CD8-positive, alpha-beta memory T cell (primary cell): ENCODE data around the gene ZNF738. TPM values are rescaled to one million over a fixed set of nuclear protein-coding genes. Genes with fewer than 3 reads are reported as not detected.
"Not testable (repeated sequence)": the region's sequence is repeated elsewhere in the genome, so short reads cannot be mapped to it uniquely, and the experiment has no call there.

Experiments used
- CTCF ChIA-PET: fragments of 350-600 bp; sonication (Branson Sonifier 250); formaldehyde crosslinking; loops from one replicate; lab custom pipeline; 2021; ENCODE audit warnings: antibody characterized with exemption; lab: Charles Lee
- POLR2A ChIA-PET: fragments of 350-600 bp; sonication (Branson Sonifier 250); formaldehyde crosslinking; loops from one replicate; lab custom pipeline; 2021; ENCODE audit warnings: antibody characterized with exemption; lab: Charles Lee
- DNase-seq, 5 donors: peaks; one replicate each; pipeline versions ENCODE4 v3.0.0 to v3.0.0-alpha.2; 2020 to 2022; ENCODE audit warnings: mixed read lengths in 1 of 5
- H3K27ac ChIP-seq: one replicate; pipeline ENCODE4 v1.7.0; 2013; ENCODE audit warnings: low read depth, mild to moderate bottlenecking, low read length, moderate library complexity
- H3K27me3 ChIP-seq: 2 replicates; pipeline ENCODE4 v1.7.0; 2013; ENCODE audit warnings: low read length, mild to moderate bottlenecking; ENCODE audit not compliant: insufficient read depth, poor library complexity, severe bottlenecking
- H3K36me3 ChIP-seq: 2 replicates; pipeline ENCODE4 v1.7.0; 2013; ENCODE audit warnings: mild to moderate bottlenecking, low read length, moderate library complexity; ENCODE audit not compliant: insufficient read depth
- H3K4me1 ChIP-seq: 2 replicates; pipeline ENCODE4 v1.7.0; 2013; ENCODE audit warnings: mild to moderate bottlenecking, low read length, moderate library complexity; ENCODE audit not compliant: insufficient read depth
- H3K4me3 ChIP-seq: 2 replicates; pipeline ENCODE4 v1.7.0; 2013; ENCODE audit warnings: mild to moderate bottlenecking, low read length
- H3K9me3 ChIP-seq: 2 replicates; pipeline ENCODE4 v1.7.0; 2013; ENCODE audit warnings: mild to moderate bottlenecking, low read length
- H3K27ac Mint-ChIP-seq, 8 donors: one replicate each; pipeline ENCODE4 v1.8.0; 2020 to 2021; ENCODE audit warnings: mixed read lengths in 8 of 8, mild to moderate bottlenecking in 6 of 8, inconsistent platforms in 3 of 8, moderate library complexity in 3 of 8
- H3K27me3 Mint-ChIP-seq, 2 donors: one replicate each; pipeline ENCODE4 v1.8.0; 2020 to 2021; ENCODE audit warnings: mixed read lengths in 2 of 2, mild to moderate bottlenecking in 1 of 2, moderate library complexity in 1 of 2
- H3K36me3 Mint-ChIP-seq, 3 donors: one replicate each; pipeline ENCODE4 v1.8.0; 2020 to 2021; ENCODE audit warnings: mixed read lengths in 3 of 3, inconsistent platforms in 1 of 3, mild to moderate bottlenecking in 1 of 3
- H3K4me1 Mint-ChIP-seq, 3 donors: one replicate each; pipeline ENCODE4 v1.8.0; 2020 to 2021; ENCODE audit warnings: mixed read lengths in 3 of 3, inconsistent platforms in 1 of 3, mild to moderate bottlenecking in 1 of 3
- H3K4me3 Mint-ChIP-seq, 7 donors: one replicate each; pipeline ENCODE4 v1.8.0; 2020 to 2021; ENCODE audit warnings: mixed read lengths in 7 of 7, mild to moderate bottlenecking in 6 of 7, moderate library complexity in 4 of 7, inconsistent platforms in 2 of 7
- H3K9me3 Mint-ChIP-seq, 5 donors: one replicate each; pipeline ENCODE4 v1.8.0; 2020 to 2022; ENCODE audit warnings: mixed read lengths in 5 of 5, mild to moderate bottlenecking in 3 of 5, moderate library complexity in 2 of 5, inconsistent platforms in 1 of 5
- polyA plus RNA-seq: library from polyadenylated mRNA; unstranded; fragments of 300-500 nt; fragmentation: Illumina TruSeq; gene quantifications from one replicate; pipeline ENCODE4 v1.2.3, GENCODE V29; 2021
- total RNA-seq, 2 experiments: library from RNA; stranded (reverse); gene quantifications; one replicate each; pipeline ENCODE4 v1.2.3, GENCODE V29; 2021

ZNF738 gene
- total and polyA plus RNA-seq, 3 experiments from 2014 or later, result 4.2 to 8.4 (median 8.3) TPM

- no peak overlapping the region for H3K4me3 ChIP-seq
- H3K36me3 ChIP-seq, result peaks cover 4% of the 10 kb centered on the region
- peaks cover 14 to 59% (median 15%) of the 10 kb centered on the region in 3 donors for H3K36me3 Mint-ChIP-seq
- no peak overlapping the region for H3K27ac ChIP-seq
- H3K27me3 ChIP-seq, result no peaks in the 10 kb centered on the region
- H3K9me3 Mint-ChIP-seq, result peaks cover 0 to 6% (median 0%) of the 10 kb centered on the region in 5 donors
- CTCF ChIA-PET, result no interaction called here
- H3K27me3 Mint-ChIP-seq, result no peaks in the 10 kb centered on the region
- H3K4me3 Mint-ChIP-seq, result peak overlapping the region; percentile 23 to 86 (median 53)
- POLR2A ChIA-PET, result no interaction called here
- H3K4me1 ChIP-seq, result peaks cover 15% of the 10 kb centered on the region
- peak overlapping the region in 1 of 8 donors; percentile 68 for H3K27ac Mint-ChIP-seq
- no peaks in the 10 kb centered on the region for H3K9me3 ChIP-seq
- peaks cover 66 to 83% (median 77%) of the 10 kb centered on the region in 3 donors for H3K4me1 Mint-ChIP-seq
- no peak for DNase-seq
Observed at GRCh38 chr19:21326169-21326568, 32.6 kb upstream of the ZNF738 start.

- CTCF ChIA-PET, result interaction anchor here (1.2 to 2.0 kb wide), 4 partner anchors 11 to 178 kb away, joined by 4 to 7 read pairs (median 6); partner anchors contain the start of genes ZNF429 and ZNF738
- H3K36me3 ChIP-seq, result peaks cover 4% of the 10 kb centered on the region
- POLR2A ChIA-PET, result interaction anchor here (1.3 to 1.9 kb wide), 6 partner anchors 30 to 904 kb away, joined by 6 to 22 read pairs (median 10); partner anchors contain the start of genes ZNF429, ZNF43, ZNF430 and ZNF493
- DNase-seq, result no peak
- H3K27ac ChIP-seq, result peak overlapping the region; percentile 96
- H3K4me3 ChIP-seq, result peak overlapping the region; percentile 88
- Mint-ChIP-seq H3K36me3 (peaks cover 13 to 49% (median 15%) of the 10 kb centered on the region in 3 donors), H3K4me3 (peak overlapping the region; percentile 95 to 99 (median 98)), H3K9me3 (peaks cover 0 to 6% (median 0%) of the 10 kb centered on the region in 5 donors), H3K27ac (peak overlapping the region; percentile 97 to 99 (median 98)), H3K4me1 (peaks cover 46 to 61% (median 56%) of the 10 kb centered on the region in 3 donors), H3K27me3 (no peaks in the 10 kb centered on the region)
- peaks cover 15% of the 10 kb centered on the region for H3K4me1 ChIP-seq
- no peaks in the 10 kb centered on the region for H3K27me3 ChIP-seq
- no peaks in the 10 kb centered on the region for H3K9me3 ChIP-seq
Observed at GRCh38 chr19:21328406-21328805, 30.4 kb upstream of the ZNF738 start.

GRCh38 chr19:21328885-21329605 is 29.8 kb upstream of the ZNF738 start, which contains the start of gene ZNF708:
Gene ZNF708, minus strand, starts transcription at chr19:21329410. Its CDS starts 198 bp downstream, at chr19:21329212.
- Mint-ChIP-seq H3K9me3 (peaks cover 0 to 8% (median 2%) of the 10 kb centered on the region in 5 donors), H3K36me3 (peaks cover 13 to 47% (median 15%) of the 10 kb centered on the region in 3 donors)

GRCh38 chr19:21335721-21336120 is 23.1 kb upstream of the ZNF738 start:
- POLR2A ChIA-PET, result no interaction called here
- no peaks in the 10 kb centered on the region for H3K27me3 ChIP-seq
- CTCF ChIA-PET, result interaction anchor here (0.6 kb wide), 1 partner anchor 33 kb away, joined by 3 read pairs; no protein-coding TSS in a partner anchor
- peaks cover 11% of the 10 kb centered on the region for H3K9me3 ChIP-seq
- Mint-ChIP-seq H3K36me3 (peaks cover 0 to 13% (median 2%) of the 10 kb centered on the region in 3 donors), H3K27me3 (no peaks in the 10 kb centered on the region), H3K4me3 (no peak overlapping the region), H3K27ac (peak overlapping the region in 1 of 8 donors; percentile 77), H3K9me3 (peaks cover 24 to 59% (median 42%) of the 10 kb centered on the region in 5 donors), H3K4me1 (peaks cover 0 to 1% (median 0%) of the 10 kb centered on the region in 3 donors)
- H3K36me3 ChIP-seq, result no peaks in the 10 kb centered on the region
- no peak overlapping the region for H3K27ac ChIP-seq
- no peak for DNase-seq
- no peak overlapping the region for H3K4me3 ChIP-seq
- no peaks in the 10 kb centered on the region for H3K4me1 ChIP-seq

More at GRCh38 chr19:21328885-21329605, 29.8 kb upstream of the ZNF738 start, which contains the start of gene ZNF708:
- peaks cover 15% of the 10 kb centered on the region for H3K4me1 ChIP-seq
- H3K4me3 ChIP-seq, result peak within 1 kb of the TSS; percentile 88
- peak; percentile 60 to 82 (median 75) for DNase-seq
- no peaks in the 10 kb centered on the region for H3K27me3 ChIP-seq
- Mint-ChIP-seq H3K4me3 (peak within 1 kb of the TSS; percentile 95 to 99 (median 98)), H3K4me1 (peaks cover 44 to 55% (median 50%) of the 10 kb centered on the region in 3 donors), H3K27ac (peak within 1 kb of the TSS; percentile 97 to 99 (median 98)), H3K27me3 (no peaks in the 10 kb centered on the region)
- H3K27ac ChIP-seq, result peak within 1 kb of the TSS; percentile 96
- POLR2A ChIA-PET, result interaction anchor here (1.3 to 1.9 kb wide), 6 partner anchors 30 to 905 kb away, joined by 6 to 22 read pairs (median 10); partner anchors contain the start of genes ZNF429, ZNF43, ZNF430 and ZNF493
- CTCF ChIA-PET, result interaction anchor here (0.9 to 2.0 kb wide), 6 partner anchors 12 to 177 kb away, joined by 3 to 7 read pairs (median 6); partner anchors contain the start of genes ZNF429, ZNF493 and ZNF738
- no peaks in the 10 kb centered on the region for H3K9me3 ChIP-seq
- peaks cover 4% of the 10 kb centered on the region for H3K36me3 ChIP-seq

- H3K27ac Mint-ChIP-seq, CTCF ChIA-PET, POLR2A ChIA-PET, H3K27ac ChIP-seq, H3K4me1 ChIP-seq, H3K27me3 Mint-ChIP-seq, H3K4me1 Mint-ChIP-seq, H3K9me3 ChIP-seq, H3K36me3 ChIP-seq, H3K27me3 ChIP-seq, H3K4me3 Mint-ChIP-seq, DNase-seq, H3K4me3 ChIP-seq: not testable (repeated sequence)
- peaks cover 13 to 39% (median 19%) of the 10 kb centered on the region in 5 donors for H3K9me3 Mint-ChIP-seq
- H3K36me3 Mint-ChIP-seq, result peaks cover 0 to 24% (median 0%) of the 10 kb centered on the region in 3 donors
Observed at GRCh38 chr19:21344841-21345240, 14.0 kb upstream of the ZNF738 start.

GRCh38 chr19:21352830-21353229 is 6.0 kb upstream of the ZNF738 start:
- no peak for DNase-seq
- Histone ChIP-seq H3K27ac (no peak overlapping the region), H3K4me3 (no peak overlapping the region), H3K36me3 (no peaks in the 10 kb centered on the region), H3K27me3 (no peaks in the 10 kb centered on the region), H3K9me3 (no peaks in the 10 kb centered on the region), H3K4me1 (no peaks in the 10 kb centered on the region)
- ChIA-PET CTCF (no interaction called here), POLR2A (no interaction called here)
- Mint-ChIP-seq H3K36me3 (peaks cover 0 to 5% (median 0%) of the 10 kb centered on the region in 3 donors), H3K9me3 (peaks cover 11 to 19% (median 14%) of the 10 kb centered on the region in 5 donors), H3K4me1 (peaks cover 0 to 9% (median 0%) of the 10 kb centered on the region in 3 donors), H3K4me3 (no peak overlapping the region), H3K27ac (peak overlapping the region in 1 of 8 donors; percentile 5), H3K27me3 (peaks cover 0 to 3% of the 10 kb centered on the region in 2 donors)

GRCh38 chr19:21362291-21362690 is 3.5 kb downstream of the ZNF738 start:
- peak overlapping the region in 1 of 7 donors; percentile 48 for H3K4me3 Mint-ChIP-seq
- peaks cover 7% of the 10 kb centered on the region for H3K4me1 ChIP-seq
- H3K4me1 Mint-ChIP-seq, result peaks cover 16 to 34% (median 19%) of the 10 kb centered on the region in 3 donors
- H3K36me3 Mint-ChIP-seq, result peaks cover 10 to 50% (median 28%) of the 10 kb centered on the region in 3 donors
- ChIA-PET POLR2A (no interaction called here), CTCF (no interaction called here)
- H3K36me3 ChIP-seq, result no peaks in the 10 kb centered on the region
- no peaks in the 10 kb centered on the region for H3K9me3 ChIP-seq
- H3K27me3 ChIP-seq, result no peaks in the 10 kb centered on the region
- H3K4me3 ChIP-seq, result no peak overlapping the region
- H3K9me3 Mint-ChIP-seq, result peaks cover 0 to 3% (median 0%) of the 10 kb centered on the region in 5 donors
- no peaks in the 10 kb centered on the region for H3K27me3 Mint-ChIP-seq
- no peak overlapping the region for H3K27ac ChIP-seq
- DNase-seq, result no peak
- peak overlapping the region in 1 of 8 donors; percentile 81 for H3K27ac Mint-ChIP-seq
